Stimulated activated CD4-positive, alpha-beta T cell treated with anti-CD3 and anti-CD28 coated beads, Interleukin-12 subunit alpha, Interleukin-12 subunit beta, amount 100 ng/mL, for 4 hours (primary cell): Measurements from ENCODE around the gene NSD2.

Experiments used
- DNase-seq: peaks from one replicate; pipeline ENCODE4 v3.0.0-alpha.2; 2020

Gene NSD2

GRCh38 chr4:1864076-1865008, 6.9 kb upstream of the NSD2 start:
- DNase-seq, result no peak

- DNase-seq, result no peak
Observed at GRCh38 chr4:1866189-1866661, 5.0 kb upstream of the NSD2 start.

- DNase-seq, result no peak
Observed at GRCh38 chr4:1868293-1868692, 2.9 kb upstream of the NSD2 start.

GRCh38 chr4:1868912-1869311, 2.3 kb upstream of the NSD2 start:
- DNase-seq, result no peak

- DNase-seq, result no peak
Observed at GRCh38 chr4:1869530-1870327, 1.5 kb upstream of the NSD2 start.

GRCh38 chr4:1870328-1870577, 940 bp upstream of the NSD2 start:
- DNase-seq, result peak; percentile 84

- DNase-seq, result no peak
Observed at GRCh38 chr4:1871471-1872021, 353 bp downstream of the NSD2 start.

- no peak for DNase-seq
Observed at GRCh38 chr4:1872870-1873269, 1.7 kb downstream of the NSD2 start.

- DNase-seq, result no peak
Observed at GRCh38 chr4:1873291-1873690, 2.1 kb downstream of the NSD2 start.

GRCh38 chr4:1873776-1874175, 2.6 kb downstream of the NSD2 start:
- no peak for DNase-seq

GRCh38 chr4:1874201-1874600, 3.0 kb downstream of the NSD2 start:
- no peak for DNase-seq

- DNase-seq, result no peak
Observed at GRCh38 chr4:1879485-1879884, 8.3 kb downstream of the NSD2 start.

- DNase-seq, result no peak
Observed at GRCh38 chr4:1880332-1880731, 9.1 kb downstream of the NSD2 start.

GRCh38 chr4:1882850-1883271, 11.7 kb downstream of the NSD2 start:
- no peak for DNase-seq

GRCh38 chr4:1883583-1883982, 12.4 kb downstream of the NSD2 start:
- no peak for DNase-seq

- DNase-seq, result no peak
Observed at GRCh38 chr4:1885414-1885813, 14.2 kb downstream of the NSD2 start.

- no peak for DNase-seq
Observed at GRCh38 chr4:1887052-1887451, 15.9 kb downstream of the NSD2 start.

- no peak for DNase-seq
Observed at GRCh38 chr4:1890979-1891570, 19.9 kb downstream of the NSD2 start.

- no peak for DNase-seq
Observed at GRCh38 chr4:1895971-1896657, 24.9 kb downstream of the NSD2 start.

GRCh38 chr4:1896658-1896991, 25.4 kb downstream of the NSD2 start:
- DNase-seq, result no peak

GRCh38 chr4:1898007-1898406, 26.8 kb downstream of the NSD2 start:
- no peak for DNase-seq

- no peak for DNase-seq
Observed at GRCh38 chr4:1898681-1899080, 27.5 kb downstream of the NSD2 start.
